DOHH2 (cell line): Measurements from ENCODE around the gene CEP76.

Experiments
- CTCF ChIP-seq: fragments of 200-600 bp; sonication (generic); IDR thresholded peaks from one replicate; pipeline ENCODE4 v1.5.1; 2014; ENCODE audit warnings: antibody characterized with exemption, mild to moderate bottlenecking, low read depth, low read length; ENCODE audit not compliant: poor library complexity, severe bottlenecking
- EZH2phosphoT487 ChIP-seq: fragments of 200-600 bp; sonication (generic); IDR thresholded peaks from 2 replicates; pipeline ENCODE4 v1.6.1; 2017; ENCODE audit warnings: borderline replicate concordance, mild to moderate bottlenecking, antibody characterized with exemption, low read length, moderate library complexity, mixed read lengths

DNA sequence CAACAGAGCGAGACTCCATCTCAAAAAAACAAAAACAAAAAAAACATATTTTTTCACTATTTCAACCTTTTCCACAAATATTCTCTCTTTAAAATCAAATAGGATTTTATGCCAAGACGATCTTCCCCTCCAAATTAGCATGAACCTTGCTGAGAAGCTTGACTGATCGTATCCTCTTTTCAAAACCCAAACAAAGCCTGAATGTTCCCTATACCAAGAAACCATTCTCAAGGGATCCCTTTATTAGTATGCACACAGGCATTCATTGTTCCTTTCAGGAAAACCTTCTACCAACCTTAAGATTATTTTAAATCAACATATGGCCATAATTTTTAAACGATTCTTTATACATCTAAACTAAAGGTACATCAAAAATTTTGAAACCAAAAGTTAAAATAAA is 50.9 kb downstream of the CEP76 start:
- no peak for TF ChIP-seq CTCF
- TF ChIP-seq EZH2phosphoT487: no peak
